HFFc6 (cell line): ENCODE results near the gene MAN1C1. TPM values are rescaled to one million over a fixed set of nuclear protein-coding genes. Genes with fewer than 3 reads are reported as not detected.
"Not testable (repeated sequence)": the region's sequence is repeated elsewhere in the genome, so short reads cannot be mapped to it uniquely, and the experiment has no call there.

Experiments used
- DNase-seq: peaks from one replicate; pipeline ENCODE4 v3.0.0-alpha.2; 2018
- H3K27ac Mint-ChIP-seq: 2 replicates; pipeline ENCODE4 v1.8.0; 2020; ENCODE audit warnings: mild to moderate bottlenecking, mixed read lengths
- H3K27me3 Mint-ChIP-seq: 2 replicates; pipeline ENCODE4 v1.8.0; 2021; ENCODE audit warnings: mild to moderate bottlenecking, moderate library complexity, mixed read lengths; ENCODE audit not compliant: insufficient read depth
- H3K36me3 Mint-ChIP-seq: 2 replicates; pipeline ENCODE4 v1.8.0; 2021; ENCODE audit warnings: low read depth, mixed read lengths
- H3K4me1 Mint-ChIP-seq: 2 replicates; pipeline ENCODE4 v1.8.0; 2020; ENCODE audit warnings: low read depth, mixed read lengths
- H3K4me3 Mint-ChIP-seq: 2 replicates; pipeline ENCODE4 v1.8.0; 2020; ENCODE audit warnings: mild to moderate bottlenecking, moderate library complexity, mixed read lengths
- H3K9me3 Mint-ChIP-seq: 2 replicates; pipeline ENCODE4 v1.8.0; 2020; ENCODE audit warnings: mild to moderate bottlenecking, mixed read lengths
- total RNA-seq, 6 experiments: library from RNA; stranded (reverse); fragmentation: NEBNext Ultra II Directional; extraction: Animal tissue kit (Norgen Biotek cat#: 25700); gene quantifications; 2 replicates in 1 of 6; 3 replicates in 5 of 6; pipeline ENCODE4 v1.2.3, GENCODE V29; 2021
- TF ChIP-seq, protein P1 (sequence below): fragments of 200-600 bp; sonication (generic); IDR thresholded peaks from 2 replicates; pipeline ENCODE4 v1.5.0; 2021; ENCODE audit warnings: antibody characterized with exemption, mild to moderate bottlenecking

MAN1C1 gene
- total RNA-seq, 6 experiments from 2014 or later = 0.07 to 0.14 (median 0.08) TPM; not detected in 3

- TF ChIP-seq, protein P1, sequence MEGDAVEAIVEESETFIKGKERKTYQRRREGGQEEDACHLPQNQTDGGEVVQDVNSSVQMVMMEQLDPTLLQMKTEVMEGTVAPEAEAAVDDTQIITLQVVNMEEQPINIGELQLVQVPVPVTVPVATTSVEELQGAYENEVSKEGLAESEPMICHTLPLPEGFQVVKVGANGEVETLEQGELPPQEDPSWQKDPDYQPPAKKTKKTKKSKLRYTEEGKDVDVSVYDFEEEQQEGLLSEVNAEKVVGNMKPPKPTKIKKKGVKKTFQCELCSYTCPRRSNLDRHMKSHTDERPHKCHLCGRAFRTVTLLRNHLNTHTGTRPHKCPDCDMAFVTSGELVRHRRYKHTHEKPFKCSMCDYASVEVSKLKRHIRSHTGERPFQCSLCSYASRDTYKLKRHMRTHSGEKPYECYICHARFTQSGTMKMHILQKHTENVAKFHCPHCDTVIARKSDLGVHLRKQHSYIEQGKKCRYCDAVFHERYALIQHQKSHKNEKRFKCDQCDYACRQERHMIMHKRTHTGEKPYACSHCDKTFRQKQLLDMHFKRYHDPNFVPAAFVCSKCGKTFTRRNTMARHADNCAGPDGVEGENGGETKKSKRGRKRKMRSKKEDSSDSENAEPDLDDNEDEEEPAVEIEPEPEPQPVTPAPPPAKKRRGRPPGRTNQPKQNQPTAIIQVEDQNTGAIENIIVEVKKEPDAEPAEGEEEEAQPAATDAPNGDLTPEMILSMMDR = no peak
- Mint-ChIP-seq H3K4me1 (peaks cover 51% of the 10 kb centered on the region), H3K27ac (no peak overlapping the region), H3K27me3 (peaks cover 11% of the 10 kb centered on the region), H3K9me3 (no peaks in the 10 kb centered on the region), H3K36me3 (no peaks in the 10 kb centered on the region), H3K4me3 (no peak overlapping the region)
- no peak for DNase-seq
Observed at GRCh38 chr1:25698252-25698651, 81.7 kb downstream of the MAN1C1 start.

GRCh38 chr1:25699059-25699458 is 82.5 kb downstream of the MAN1C1 start:
- not testable (repeated sequence) for H3K36me3 Mint-ChIP-seq, DNase-seq, H3K27ac Mint-ChIP-seq, H3K4me3 Mint-ChIP-seq, H3K9me3 Mint-ChIP-seq
- H3K4me1 Mint-ChIP-seq = peaks cover 48% of the 10 kb centered on the region
- peaks cover 16% of the 10 kb centered on the region for H3K27me3 Mint-ChIP-seq

DNA sequence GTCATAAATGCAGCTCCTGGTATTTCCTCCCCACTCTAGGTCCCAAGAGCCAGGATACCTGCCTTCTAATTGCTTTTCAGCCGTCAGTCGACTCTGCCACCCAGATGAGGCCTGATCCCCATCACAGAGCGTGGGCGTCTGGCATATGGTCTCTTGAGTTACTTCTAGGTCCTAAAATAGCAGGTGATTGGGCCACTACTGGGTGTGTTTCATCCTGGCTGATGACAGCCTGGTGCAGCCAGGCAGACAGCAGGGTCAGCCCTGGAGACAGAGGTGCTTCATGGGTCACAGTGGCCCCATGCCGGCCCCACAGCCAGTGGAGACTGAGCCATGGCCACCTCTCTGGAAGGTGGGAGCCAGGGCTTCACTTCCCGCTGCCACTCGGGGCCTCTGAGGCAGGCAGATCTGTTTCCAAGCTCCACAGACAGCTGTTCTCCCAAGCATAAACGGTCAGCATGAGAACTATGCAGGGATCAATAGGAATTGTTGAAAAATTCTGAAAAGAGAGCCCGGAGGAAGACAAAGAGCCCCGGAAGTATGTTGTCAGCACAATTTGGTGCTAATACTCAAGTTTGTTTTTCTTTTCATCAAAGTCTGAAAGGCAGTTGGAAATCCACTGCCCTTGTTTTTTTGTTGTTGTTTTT is 83.0 kb downstream of the MAN1C1 start:
- Mint-ChIP-seq H3K27me3 (peaks cover 16% of the 10 kb centered on the region), H3K27ac (peak overlapping the region; percentile 32; the same call in 1 of the 2 replicates), H3K4me3 (no peak overlapping the region), H3K4me1 (peaks cover 42% of the 10 kb centered on the region), H3K36me3 (no peaks in the 10 kb centered on the region), H3K9me3 (no peaks in the 10 kb centered on the region)
- TF ChIP-seq, protein P1 = no peak
- no peak for DNase-seq

DNA sequence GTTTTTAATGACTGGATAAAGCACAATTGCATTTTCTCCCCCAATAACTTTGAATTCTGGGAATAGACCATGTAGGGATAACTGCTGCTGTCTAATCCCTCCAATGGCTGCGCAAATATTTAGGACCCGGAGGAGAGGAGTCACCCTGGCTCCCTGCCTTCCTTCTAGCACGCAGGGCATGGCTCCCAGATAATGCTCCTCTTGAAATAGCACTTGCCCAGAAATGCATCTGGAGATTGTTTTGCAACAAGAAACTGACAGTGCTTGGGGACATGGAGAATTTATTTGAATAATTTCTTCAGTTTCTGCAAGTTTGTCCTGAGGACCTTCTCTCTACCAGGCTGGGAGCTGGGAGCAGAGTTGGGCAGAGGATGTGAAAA is 83.5 kb downstream of the MAN1C1 start:
- DNase-seq = peak; percentile 40
- H3K27ac Mint-ChIP-seq = no peak overlapping the region

DNA sequence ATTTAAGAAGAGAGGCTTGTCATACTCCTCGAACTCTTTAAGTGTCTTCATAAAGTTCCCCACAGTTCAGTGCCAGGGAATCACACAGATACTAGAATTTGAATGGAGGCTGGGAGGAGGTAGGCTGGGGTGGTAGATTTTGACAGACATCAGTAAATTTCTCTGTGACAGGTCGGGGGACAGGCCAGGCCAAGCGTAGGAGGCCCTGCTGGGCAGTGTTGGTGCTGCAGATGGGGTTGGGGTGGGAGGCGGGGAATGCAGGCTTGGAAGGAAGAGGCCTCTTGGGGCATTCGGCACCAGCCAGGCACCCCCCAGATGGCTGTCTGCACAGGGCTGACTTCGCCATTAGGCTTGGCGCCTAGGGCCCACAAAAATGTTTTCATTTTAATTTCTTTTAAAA is 84.0 kb downstream of the MAN1C1 start:
- Mint-ChIP-seq H3K4me1 (peaks cover 32% of the 10 kb centered on the region), H3K36me3 (no peaks in the 10 kb centered on the region), H3K27ac (no peak overlapping the region), H3K9me3 (no peaks in the 10 kb centered on the region), H3K4me3 (no peak overlapping the region), H3K27me3 (peaks cover 14% of the 10 kb centered on the region)
- no peak for DNase-seq
- TF ChIP-seq, protein P1 = peak; percentile 45

More for the DNA sequence above, 83.5 kb downstream of the MAN1C1 start:
- H3K9me3 Mint-ChIP-seq = no peaks in the 10 kb centered on the region
- no peaks in the 10 kb centered on the region for H3K36me3 Mint-ChIP-seq
- TF ChIP-seq, protein P1 = no peak
- peaks cover 14% of the 10 kb centered on the region for H3K27me3 Mint-ChIP-seq
- no peak overlapping the region for H3K4me3 Mint-ChIP-seq
- peaks cover 37% of the 10 kb centered on the region for H3K4me1 Mint-ChIP-seq

DNA sequence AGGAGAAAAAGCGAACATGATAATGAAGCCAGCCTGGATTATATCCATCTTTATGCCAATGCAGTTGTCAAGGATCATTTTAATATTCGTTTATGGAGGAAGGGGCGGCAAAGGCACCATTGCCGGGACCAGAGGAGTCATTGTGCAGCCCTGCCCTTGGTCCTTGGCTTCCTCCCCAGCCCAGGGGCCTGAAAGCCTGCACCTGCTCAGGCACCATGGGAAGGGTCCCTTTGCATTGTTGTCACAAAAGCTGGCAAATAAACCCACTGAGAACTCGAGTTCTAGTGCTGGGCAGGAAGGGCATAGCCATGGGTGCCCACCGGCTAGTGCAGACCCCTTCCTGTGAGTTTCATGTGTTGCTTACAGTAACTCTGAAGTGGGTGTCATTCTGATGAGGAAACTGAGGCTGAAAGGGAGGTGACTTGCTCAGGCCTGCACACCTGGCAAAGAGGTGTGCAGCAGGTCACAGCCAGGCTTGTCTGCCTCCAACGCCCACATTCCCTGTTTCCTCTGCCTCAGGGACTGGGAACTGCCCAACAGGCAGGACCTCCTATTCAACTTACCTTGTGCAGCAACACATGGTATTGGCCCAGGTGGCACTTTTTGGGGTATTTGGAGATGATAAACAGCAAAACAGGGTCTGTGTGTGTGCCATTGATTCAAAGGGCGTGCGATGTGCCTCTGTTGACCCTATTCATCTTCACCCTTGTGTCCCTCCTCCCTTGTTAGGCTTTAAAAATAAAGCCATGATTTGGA is 84.6 kb downstream of the MAN1C1 start:
- H3K4me3 Mint-ChIP-seq = no peak overlapping the region
- H3K27me3 Mint-ChIP-seq = peaks cover 14% of the 10 kb centered on the region
- TF ChIP-seq, protein P1 = no peak
- no peak for DNase-seq
- H3K4me1 Mint-ChIP-seq = peaks cover 26% of the 10 kb centered on the region
- no peak overlapping the region for H3K27ac Mint-ChIP-seq
- H3K9me3 Mint-ChIP-seq = no peaks in the 10 kb centered on the region
- H3K36me3 Mint-ChIP-seq = no peaks in the 10 kb centered on the region
